Limb (tissue), 2 donors: ENCODE results near the gene PRSS33.

Experiments
- DNase-seq, 2 donors: peaks; one replicate each; pipeline ENCODE4 v3.0.0-alpha.2; 2016; ENCODE audit errors: extremely low spot score in 2 of 2

The PRSS33 gene

DNA sequence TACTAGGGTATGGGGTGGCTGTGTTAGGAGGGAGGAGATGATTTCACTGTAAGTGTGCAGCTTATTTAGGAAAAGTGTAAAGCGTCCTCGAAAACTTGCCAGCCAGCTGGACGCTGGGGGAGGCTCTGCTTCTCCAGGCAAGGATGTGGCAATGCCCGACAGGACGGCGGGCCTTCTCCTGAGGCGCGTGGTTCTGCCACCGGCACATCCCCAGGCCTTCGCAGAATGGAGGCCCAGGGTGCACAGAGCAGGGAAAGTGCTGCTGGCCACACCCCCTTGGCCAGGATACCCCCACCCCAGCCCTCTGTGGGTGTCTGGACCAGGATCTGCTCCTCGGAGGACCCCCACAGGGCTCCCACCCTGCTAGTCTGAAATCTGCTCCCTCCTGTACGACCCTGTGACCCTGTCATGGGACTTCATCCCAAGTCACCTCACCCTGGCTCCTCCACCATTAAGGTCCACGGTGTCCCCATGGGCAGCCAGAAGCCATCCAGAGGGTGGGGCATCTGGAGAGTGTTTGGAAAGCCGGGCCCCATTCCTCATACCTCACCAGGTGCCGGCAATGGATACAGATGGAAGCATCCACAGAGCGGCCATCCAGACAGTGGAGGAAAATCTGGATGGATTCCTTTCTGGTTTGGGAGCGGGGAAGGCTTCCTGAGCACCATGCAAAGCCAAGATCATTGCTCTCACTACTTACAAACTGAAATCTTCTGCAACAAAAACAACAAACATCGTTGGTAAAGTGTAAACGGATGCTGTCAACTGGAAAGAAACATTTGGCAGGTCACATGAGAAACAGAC lies 44.2 kb downstream of the PRSS33 start:
- DNase-seq: no peak

DNA sequence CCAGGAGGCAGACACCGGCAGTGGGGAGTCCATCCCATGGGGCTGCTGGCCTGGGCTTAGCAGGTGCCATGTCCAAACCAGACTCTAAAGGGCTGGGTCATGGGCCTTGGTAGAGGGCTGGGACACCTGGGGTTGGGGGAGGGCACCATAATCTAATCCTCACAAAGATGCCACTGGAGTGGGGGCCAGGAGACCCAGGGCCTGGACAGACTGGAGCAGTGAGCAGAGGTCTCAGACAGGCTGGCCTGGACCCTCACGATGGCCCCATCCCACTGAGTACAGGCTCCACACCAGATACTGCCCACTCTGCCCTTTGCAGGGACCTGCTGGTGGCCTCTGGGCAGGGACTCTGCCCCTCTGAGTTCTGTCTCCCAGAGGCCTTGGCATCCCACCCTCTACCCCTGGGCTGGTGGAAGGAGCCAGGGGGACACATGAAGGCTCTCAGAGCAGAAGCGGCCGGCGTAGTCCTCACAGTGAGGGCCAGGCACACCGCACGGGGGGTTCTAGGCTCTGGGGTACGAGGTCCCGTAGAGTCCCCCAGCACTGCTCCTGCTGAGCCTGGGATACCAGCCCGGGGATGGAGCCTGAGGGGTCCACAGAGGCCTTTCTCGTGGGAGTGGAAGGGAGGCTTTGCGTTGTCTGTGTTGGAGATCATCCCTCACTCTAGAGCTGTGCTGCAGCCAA lies 44.9 kb downstream of the PRSS33 start:
- DNase-seq: no peak

DNA sequence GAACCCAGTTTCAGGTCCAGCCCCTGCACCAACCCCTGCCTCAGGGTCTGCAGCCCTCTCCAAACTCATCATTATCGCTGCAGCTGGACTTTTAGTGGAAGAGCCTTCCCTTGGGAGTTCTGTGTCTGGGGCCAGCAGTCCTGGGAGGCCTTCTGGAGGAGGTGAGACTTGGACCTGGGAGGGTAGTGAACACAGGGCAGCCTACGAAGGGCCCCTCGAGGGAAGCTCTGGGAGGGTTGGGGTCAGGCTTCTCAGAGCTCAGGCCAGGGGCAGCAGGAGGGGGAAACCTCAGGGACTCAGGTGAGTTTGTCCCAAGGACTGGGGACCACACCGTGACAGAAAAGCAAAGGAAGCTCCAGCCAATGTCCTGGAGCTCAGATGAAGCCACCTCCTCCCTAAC lies 46.2 kb downstream of the PRSS33 start:
- DNase-seq: no peak

DNA sequence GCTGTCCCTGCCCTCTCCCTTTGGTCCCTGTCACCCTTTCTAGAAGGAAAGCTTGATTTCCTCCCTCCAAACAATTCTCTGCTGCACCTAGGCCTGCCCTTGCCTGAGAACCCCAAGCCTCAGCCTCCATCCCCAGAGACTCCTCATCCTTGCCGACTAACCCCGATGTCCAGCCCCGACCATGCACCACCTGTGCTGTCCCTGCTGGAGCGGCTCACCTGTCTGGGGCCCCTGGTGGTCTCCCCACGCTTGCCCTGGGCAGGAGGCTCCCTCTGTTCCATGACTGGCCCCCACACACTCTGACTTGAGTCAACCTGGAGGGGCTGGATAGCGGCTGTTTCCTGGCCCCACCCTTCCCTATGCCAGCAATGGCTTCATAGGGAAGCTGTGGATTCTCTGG lies 46.9 kb downstream of the PRSS33 start:
- DNase-seq: no peak

DNA sequence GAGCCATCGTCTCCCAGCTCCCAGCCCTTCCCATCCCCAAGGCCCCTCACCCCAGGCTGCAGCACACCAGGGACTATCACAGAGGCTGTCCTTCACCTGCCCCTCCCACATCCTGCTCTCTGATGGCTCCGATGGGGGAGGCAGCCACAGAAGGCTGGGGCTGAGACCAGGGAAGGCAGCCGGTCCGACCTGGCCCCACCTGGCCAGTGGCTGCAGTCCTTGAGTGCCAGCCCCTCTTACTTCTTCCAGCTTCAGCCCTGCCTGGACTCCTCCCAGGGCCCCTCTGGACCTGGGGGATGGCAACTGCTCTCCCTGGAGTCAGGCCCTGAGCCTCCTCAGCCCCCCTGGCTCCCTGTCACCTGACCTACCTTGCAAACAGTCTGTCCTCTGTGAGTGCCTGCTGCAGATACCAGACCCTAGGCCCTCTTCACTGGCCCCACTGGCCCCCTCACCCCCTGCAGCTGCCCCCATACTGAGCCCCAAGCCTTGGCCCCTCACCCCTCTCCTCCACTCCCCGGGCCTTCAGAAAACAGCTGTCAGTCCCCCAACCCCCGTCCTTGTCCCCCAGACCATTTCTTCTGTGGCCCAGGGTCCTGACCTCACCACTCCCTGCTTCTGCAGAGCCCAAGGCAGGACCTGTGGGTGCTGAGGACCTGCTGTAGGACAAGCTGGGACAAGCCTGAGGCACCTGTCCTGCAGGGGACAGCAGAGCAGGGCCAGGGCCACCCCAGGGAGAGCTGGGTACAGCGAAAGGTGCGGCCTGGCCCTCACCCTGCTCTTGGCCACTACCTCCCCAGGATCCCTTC lies 47.5 kb downstream of the PRSS33 start:
- no peak for DNase-seq

DNA sequence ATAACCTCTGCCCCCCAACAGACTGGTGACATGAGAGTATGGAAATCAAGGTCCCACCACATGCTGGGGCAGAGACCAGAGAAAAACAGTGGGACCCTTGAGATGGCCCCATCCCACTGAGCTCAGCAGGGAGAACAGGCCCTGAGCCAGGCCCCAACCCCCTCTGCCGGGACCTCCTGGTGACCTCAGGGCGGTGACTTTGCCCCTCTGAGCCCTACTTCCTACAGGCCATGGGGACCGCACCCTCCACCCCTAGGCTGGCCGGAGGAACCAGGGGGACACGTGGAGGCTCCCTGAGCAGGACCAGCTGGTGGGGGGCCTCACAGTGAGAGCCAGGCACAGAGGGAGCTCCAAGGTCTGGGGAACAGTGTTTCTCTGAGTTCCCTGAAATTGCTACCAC lies 48.7 kb downstream of the PRSS33 start:
- DNase-seq: no peak

DNA sequence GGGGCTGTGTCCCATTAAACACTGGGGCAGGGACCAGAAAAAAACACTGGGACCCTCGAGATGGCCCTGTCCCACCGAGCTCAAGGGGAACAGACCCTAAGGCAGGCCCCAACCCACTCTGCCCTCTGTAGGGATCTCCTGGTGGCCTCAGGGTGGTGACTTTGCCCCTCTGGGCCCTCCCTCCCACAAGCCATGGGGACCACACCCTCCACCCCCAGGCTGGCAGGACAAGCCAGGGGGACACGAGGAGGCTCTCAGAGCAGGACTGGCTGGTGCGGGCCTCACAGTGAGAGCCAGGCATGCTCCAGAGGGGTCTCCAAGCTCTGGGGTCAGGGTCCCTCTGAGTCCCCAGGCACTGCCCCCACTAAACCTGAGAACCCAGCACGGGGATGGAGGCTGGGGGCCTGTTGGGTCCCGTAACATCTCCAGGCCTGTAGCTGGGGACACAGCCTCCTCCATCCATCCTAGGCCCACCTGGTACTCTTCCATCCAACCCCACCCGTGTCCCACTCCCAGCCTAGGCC lies 49.4 kb downstream of the PRSS33 start:
- DNase-seq: no peak

DNA sequence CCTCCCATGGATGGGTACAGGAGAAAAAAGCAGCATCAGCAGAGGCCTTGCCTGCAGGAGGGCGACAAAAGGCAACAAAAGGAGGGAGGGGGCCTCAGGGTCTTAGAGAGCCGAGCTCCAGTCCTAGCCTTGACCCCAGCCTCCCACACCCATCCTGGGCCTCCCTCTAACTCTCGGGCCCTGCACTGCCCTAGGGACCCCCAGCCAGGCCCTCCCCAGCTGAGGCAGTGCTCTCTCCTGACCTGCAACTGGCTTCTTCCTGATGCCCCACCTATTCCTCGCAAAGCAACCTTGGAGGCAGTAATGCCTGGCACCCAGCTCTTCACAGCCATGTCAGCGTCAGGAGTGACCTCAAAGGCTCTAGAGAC lies 50.1 kb downstream of the PRSS33 start:
- no peak for DNase-seq

DNA sequence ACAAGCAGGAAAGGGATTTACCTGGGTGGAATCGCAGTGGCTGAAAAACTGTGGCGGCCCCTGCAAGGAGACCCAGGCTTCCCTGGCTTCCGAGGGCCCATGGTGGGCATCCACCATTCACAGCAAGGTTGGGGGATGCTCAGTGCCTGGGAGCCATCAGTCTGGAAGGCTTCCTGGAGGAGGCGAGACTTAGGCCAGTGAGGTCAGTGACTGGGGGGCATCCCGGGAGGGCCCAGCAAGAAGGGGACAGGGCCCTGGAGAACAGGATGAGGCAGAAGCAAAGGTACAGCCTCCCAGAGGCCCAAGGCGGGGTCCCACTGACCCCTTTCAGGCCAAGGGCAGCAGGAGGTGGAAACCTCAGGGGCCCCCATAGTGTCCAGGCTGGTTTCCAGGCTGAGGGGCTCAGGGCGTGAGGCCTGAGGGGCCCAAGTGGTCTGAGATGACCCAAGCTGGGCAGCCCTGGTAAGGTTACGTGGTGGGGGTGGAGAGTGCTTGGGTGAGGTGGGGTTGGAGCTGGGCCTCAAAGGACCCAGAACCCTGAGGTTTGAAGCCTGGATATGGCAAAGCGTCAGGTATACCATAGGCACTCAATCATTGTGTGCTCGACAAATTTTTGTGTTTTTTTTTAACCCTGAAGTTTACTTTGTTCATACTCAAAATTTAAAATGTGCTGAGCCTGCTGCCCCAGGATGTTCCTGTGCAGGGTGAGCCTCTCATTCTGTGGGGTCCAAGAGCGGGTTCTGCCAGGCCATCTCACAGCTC lies 50.7 kb downstream of the PRSS33 start:
- no peak for DNase-seq

DNA sequence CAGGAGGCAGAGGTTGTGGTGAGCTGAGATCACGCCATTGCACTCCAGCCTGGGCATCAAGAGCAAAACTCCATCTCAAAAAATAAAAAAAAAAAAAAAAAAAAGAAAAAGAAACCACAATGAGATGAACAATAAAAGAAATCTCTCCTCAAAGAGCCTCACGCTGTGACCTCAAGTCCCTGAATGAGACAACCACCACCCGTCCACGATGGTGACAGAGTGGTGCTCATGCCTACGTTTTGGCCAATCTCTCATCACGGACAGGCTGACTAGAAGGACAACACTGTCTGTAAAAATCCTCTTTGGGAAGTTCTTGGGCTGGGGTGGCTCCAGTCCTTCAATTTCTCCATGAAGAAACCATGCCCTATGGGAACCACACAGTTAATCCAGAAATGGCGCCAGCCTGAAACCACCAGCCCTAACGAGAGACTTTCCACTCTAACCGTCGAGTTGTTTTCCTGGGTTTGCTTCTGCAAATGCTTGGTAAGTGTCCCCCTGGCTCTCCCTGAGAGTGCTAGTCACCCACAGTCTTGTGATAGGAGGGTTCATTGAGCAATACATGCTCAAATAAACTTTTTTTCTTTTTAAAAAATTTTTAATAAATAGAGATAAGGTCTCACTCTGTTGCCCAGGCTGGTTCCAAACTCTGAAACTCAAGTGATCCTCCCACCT lies 52.4 kb downstream of the PRSS33 start:
- no peak for DNase-seq
